ENCODE results near the gene WDR33. TPM values are rescaled to one million over a fixed set of nuclear protein-coding genes. Genes with fewer than 3 reads are reported as not detected.

Gene WDR33
- total and polyA plus RNA-seq, 2 of the 13 experiments (the other 11 are each of a cell fraction or from before 2014, with no cell fraction given), result 54.9 to 78.2 TPM

DNA sequence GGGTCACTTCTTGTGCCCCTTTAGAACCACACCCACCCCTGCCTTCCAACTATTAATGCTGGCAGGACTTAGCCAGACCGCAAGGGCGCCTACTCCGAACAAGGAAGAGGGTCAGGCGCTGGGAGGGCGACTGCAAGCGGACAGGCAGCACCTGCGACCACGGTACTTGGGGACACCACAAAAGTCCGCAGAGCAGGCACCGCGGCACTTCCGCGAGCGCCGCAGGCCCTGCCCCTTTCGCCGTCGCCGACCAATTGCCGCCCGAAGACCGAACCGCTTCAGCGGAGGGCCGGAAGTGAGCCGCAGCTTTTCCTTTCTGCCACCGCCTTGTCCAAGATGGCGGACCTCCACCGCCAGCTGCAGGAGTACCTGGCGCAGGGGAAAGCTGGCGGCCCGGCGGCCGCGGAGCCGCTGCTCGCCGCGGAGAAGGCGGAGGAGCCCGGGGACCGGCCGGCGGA lies 109.7 kb downstream of the WDR33 start, which contains the start of gene SFT2D3 (continued):
- TF ChIP-seq, protein P1, sequence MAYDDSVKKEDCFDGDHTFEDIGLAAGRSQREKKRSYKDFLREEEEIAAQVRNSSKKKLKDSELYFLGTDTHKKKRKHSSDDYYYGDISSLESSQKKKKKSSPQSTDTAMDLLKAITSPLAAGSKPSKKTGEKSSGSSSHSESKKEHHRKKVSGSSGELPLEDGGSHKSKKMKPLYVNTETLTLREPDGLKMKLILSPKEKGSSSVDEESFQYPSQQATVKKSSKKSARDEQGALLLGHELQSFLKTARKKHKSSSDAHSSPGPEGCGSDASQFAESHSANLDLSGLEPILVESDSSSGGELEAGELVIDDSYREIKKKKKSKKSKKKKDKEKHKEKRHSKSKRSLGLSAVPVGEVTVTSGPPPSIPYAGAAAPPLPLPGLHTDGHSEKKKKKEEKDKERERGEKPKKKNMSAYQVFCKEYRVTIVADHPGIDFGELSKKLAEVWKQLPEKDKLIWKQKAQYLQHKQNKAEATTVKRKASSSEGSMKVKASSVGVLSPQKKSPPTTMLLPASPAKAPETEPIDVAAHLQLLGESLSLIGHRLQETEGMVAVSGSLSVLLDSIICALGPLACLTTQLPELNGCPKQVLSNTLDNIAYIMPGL (CRISPR knock-in tag; IDR thresholded peaks at IDR 0.05; ENCODE audit: borderline replicate concordance in 1 of 2, low read depth in 1 of 2), result peak in 1 of 2 experiments; percentile 71; a peak in 3 of 4 replicates
- peak; percentile 44 for TF ChIP-seq ZNF557 (CRISPR knock-in tag; IDR thresholded peaks at IDR 0.05)
- TF ChIP-seq PHF5A (CRISPR knock-in tag; IDR thresholded peaks at IDR 0.05; ENCODE audit: low read depth, unreplicated experiment), result peak; percentile 49
- TF ChIP-seq ZEB1 (IDR thresholded peaks at IDR 0.05; ENCODE audit: insufficient replicate concordance, low read depth), result peak; percentile 36
- TF ChIP-seq MED8 (CRISPR knock-in tag; IDR thresholded peaks at IDR 0.05; ENCODE audit: insufficient replicate concordance), result peak; percentile 72
- TF ChIP-seq ZNF616 (CRISPR knock-in tag; IDR thresholded peaks at IDR 0.05; ENCODE audit: low read depth), result no peak; the same call in 1 of the 2 replicates
- TF ChIP-seq ZNF780A (CRISPR knock-in tag; IDR thresholded peaks at IDR 0.05), result no peak; the same call in 1 of the 2 replicates
- peak; percentile 69; the same call in 1 of the 2 replicates for TF ChIP-seq PCBP1 (IDR thresholded peaks at IDR 0.05; ENCODE audit: borderline replicate concordance, low read depth, low read length)
- TF ChIP-seq BRCA1 (CRISPR knock-in tag; IDR thresholded peaks at IDR 0.05), result no peak
- TF ChIP-seq, protein P2, sequence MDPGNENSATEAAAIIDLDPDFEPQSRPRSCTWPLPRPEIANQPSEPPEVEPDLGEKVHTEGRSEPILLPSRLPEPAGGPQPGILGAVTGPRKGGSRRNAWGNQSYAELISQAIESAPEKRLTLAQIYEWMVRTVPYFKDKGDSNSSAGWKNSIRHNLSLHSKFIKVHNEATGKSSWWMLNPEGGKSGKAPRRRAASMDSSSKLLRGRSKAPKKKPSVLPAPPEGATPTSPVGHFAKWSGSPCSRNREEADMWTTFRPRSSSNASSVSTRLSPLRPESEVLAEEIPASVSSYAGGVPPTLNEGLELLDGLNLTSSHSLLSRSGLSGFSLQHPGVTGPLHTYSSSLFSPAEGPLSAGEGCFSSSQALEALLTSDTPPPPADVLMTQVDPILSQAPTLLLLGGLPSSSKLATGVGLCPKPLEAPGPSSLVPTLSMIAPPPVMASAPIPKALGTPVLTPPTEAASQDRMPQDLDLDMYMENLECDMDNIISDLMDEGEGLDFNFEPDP (CRISPR knock-in tag; conservative IDR thresholded peaks at IDR 0.05), result 0 out of 2 replicates have a peak, but pooled peaks have one; percentile 49
- peak; percentile 85 for TF ChIP-seq TSC22D2 (CRISPR knock-in tag; IDR thresholded peaks at IDR 0.05; ENCODE audit: borderline replicate concordance)
- no peak for TF ChIP-seq HNRNPH1 (optimal IDR thresholded peaks at IDR 0.05; ENCODE audit: low read depth, low read length)
- TF ChIP-seq, protein P3, sequence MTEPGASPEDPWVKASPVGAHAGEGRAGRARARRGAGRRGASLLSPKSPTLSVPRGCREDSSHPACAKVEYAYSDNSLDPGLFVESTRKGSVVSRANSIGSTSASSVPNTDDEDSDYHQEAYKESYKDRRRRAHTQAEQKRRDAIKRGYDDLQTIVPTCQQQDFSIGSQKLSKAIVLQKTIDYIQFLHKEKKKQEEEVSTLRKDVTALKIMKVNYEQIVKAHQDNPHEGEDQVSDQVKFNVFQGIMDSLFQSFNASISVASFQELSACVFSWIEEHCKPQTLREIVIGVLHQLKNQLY (CRISPR knock-in tag; IDR thresholded peaks at IDR 0.05), result peak; percentile 36; the same call in 1 of the 2 replicates
- peak; percentile 75; the same call in 1 of the 2 replicates for TF ChIP-seq HNRNPL (IDR thresholded peaks at IDR 0.05; ENCODE audit: low read depth, low read length)
- no peak for TF ChIP-seq ASH2L (IDR thresholded peaks at IDR 0.05; ENCODE audit: insufficient read length, low read depth, low read length)
- TF ChIP-seq TBX3 (IDR thresholded peaks at IDR 0.05; ENCODE audit: borderline replicate concordance), result no peak
- peak; percentile 68; the same call in 1 of the 2 replicates for TF ChIP-seq ELF4 (CRISPR knock-in tag; IDR thresholded peaks at IDR 0.05; ENCODE audit: borderline replicate concordance)
- TF ChIP-seq ZNF788 (CRISPR knock-in tag; IDR thresholded peaks at IDR 0.05; ENCODE audit: borderline replicate concordance), result peak; percentile 85; the same call in 1 of the 2 replicates
- TF ChIP-seq, protein P4, sequence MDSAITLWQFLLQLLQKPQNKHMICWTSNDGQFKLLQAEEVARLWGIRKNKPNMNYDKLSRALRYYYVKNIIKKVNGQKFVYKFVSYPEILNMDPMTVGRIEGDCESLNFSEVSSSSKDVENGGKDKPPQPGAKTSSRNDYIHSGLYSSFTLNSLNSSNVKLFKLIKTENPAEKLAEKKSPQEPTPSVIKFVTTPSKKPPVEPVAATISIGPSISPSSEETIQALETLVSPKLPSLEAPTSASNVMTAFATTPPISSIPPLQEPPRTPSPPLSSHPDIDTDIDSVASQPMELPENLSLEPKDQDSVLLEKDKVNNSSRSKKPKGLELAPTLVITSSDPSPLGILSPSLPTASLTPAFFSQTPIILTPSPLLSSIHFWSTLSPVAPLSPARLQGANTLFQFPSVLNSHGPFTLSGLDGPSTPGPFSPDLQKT (CRISPR knock-in tag; IDR thresholded peaks at IDR 0.05; ENCODE audit: borderline replicate concordance), result peak; percentile 19; the same call in 1 of the 2 replicates
- TF ChIP-seq KMT2A (CRISPR knock-in tag; IDR thresholded peaks at IDR 0.05), result peak; percentile 86
- peak; percentile 74; the same call in 1 of the 2 replicates for TF ChIP-seq ZBTB7A (CRISPR knock-in tag; IDR thresholded peaks at IDR 0.05)
- TF ChIP-seq, protein P5, sequence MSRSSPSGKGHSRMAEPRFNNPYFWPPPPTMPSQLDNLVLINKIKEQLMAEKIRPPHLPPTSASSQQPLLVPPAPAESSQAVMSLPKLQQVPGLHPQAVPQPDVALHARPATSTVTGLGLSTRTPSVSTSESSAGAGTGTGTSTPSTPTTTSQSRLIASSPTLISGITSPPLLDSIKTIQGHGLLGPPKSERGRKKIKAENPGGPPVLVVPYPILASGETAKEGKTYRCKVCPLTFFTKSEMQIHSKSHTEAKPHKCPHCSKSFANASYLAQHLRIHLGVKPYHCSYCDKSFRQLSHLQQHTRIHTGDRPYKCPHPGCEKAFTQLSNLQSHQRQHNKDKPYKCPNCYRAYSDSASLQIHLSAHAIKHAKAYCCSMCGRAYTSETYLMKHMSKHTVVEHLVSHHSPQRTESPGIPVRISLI (CRISPR knock-in tag; IDR thresholded peaks at IDR 0.05; ENCODE audit: borderline replicate concordance), result 0 out of 2 replicates have a peak, but pooled peaks have one; percentile 35
- no peak for TF ChIP-seq RNF2 (conservative IDR thresholded peaks at IDR 0.05; ENCODE audit: low read depth)
